Activated CD8-positive, alpha-beta T cell treated with anti-CD3 and anti-CD28 coated beads for 36 hours (primary cell): ENCODE results near the gene TAS2R60. TPM values are rescaled to one million over a fixed set of nuclear protein-coding genes. Genes with fewer than 3 reads are reported as not detected.
"Not testable (repeated sequence)": the region's sequence is repeated elsewhere in the genome, so short reads cannot be mapped to it uniquely, and the experiment has no call there.

Source experiments
- ATAC-seq: fragments of 200-7000 bp; cut with Tn5 transposase; one replicate; pipeline ENCODE4 v1.10.0; 2021; ENCODE audit warnings: mild to moderate bottlenecking, moderate library complexity
- CTCF ChIA-PET: fragments of 350-600 bp; sonication (Branson Sonifier 250); formaldehyde crosslinking; loops from one replicate; lab custom pipeline; 2021; ENCODE audit warnings: antibody characterized with exemption; lab: Charles Lee
- POLR2A ChIA-PET: fragments of 350-600 bp; sonication (Branson Sonifier 250); formaldehyde crosslinking; loops from one replicate; lab custom pipeline; 2021; ENCODE audit warnings: antibody characterized with exemption; lab: Charles Lee
- DNase-seq: peaks from one replicate; pipeline ENCODE4 v3.0.0-alpha.2; 2020
- H3K27ac Mint-ChIP-seq: one replicate; pipeline ENCODE4 v1.8.0; 2021; ENCODE audit warnings: mild to moderate bottlenecking, mixed read lengths
- H3K27me3 Mint-ChIP-seq: one replicate; pipeline ENCODE4 v1.8.0; 2021; ENCODE audit warnings: mixed read lengths
- H3K36me3 Mint-ChIP-seq: one replicate; pipeline ENCODE4 v1.8.0; 2021; ENCODE audit warnings: low read depth, mixed read lengths
- H3K4me1 Mint-ChIP-seq: one replicate; pipeline ENCODE4 v1.8.0; 2021; ENCODE audit warnings: low read depth, mixed read lengths
- H3K4me3 Mint-ChIP-seq: one replicate; pipeline ENCODE4 v1.8.0; 2021; ENCODE audit warnings: mild to moderate bottlenecking, moderate library complexity, mixed read lengths
- H3K9me3 Mint-ChIP-seq: one replicate; pipeline ENCODE4 v1.8.0; 2021; ENCODE audit warnings: mixed read lengths
- intact Hi-C: fragments of 100-400 bp; cut with micrococcal nuclease; formaldehyde crosslinking; loops from one replicate; pipeline ENCODE4 v1.10.0; 2022
- total RNA-seq, 2 experiments: library from RNA; stranded (reverse); gene quantifications; one replicate each; pipeline ENCODE4 v1.2.3, GENCODE V29; 2021
- TF ChIP-seq, protein P1 (sequence below): fragments of 200-600 bp; IDR thresholded peaks from one replicate; pipeline ENCODE4 v1.8.0; 2022; ENCODE audit warnings: antibody characterized with exemption, mild to moderate bottlenecking

TAS2R60 gene
- total RNA-seq, 2 experiments from 2014 or later = not detected

DNA sequence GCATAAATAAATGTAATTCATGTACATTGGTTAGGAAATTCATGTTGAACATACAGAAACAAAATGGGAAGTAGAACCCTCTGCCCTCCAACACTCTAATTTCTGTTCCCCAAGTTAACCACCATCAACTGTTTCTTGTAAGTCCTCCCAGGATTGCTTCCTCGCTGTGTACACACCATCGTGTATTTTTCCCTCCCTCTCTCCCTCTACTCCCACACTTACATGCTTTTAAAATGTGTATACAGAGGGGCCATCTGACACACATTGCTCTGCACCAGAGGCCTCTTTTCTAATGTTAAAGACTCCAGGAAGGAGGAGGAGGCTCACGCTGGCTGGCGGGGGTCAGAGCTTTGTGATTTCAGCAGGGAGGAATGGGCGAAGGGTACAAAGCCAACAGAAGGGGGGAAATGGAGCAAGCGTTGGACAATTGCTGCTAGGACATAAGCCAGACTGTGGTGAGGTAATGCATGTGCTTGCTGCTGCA is 32.7 kb upstream of the TAS2R60 start:
- ChIA-PET POLR2A (no interaction called here), CTCF (interaction anchor here (1.0 to 6.3 kb wide), 4 partner anchors 31 to 170 kb away, joined by 3 to 47 read pairs (median 4); no protein-coding TSS in a partner anchor)
- ATAC-seq (no peak), DNase-seq (no peak)
- H3K27me3 Mint-ChIP-seq = no peaks in the 10 kb centered on the region
- no peaks in the 10 kb centered on the region for H3K9me3 Mint-ChIP-seq
- H3K27ac Mint-ChIP-seq = no peak overlapping the region
- peaks cover 45% of the 10 kb centered on the region for H3K4me1 Mint-ChIP-seq
- intact Hi-C loops = no loop called here
- no peak overlapping the region for H3K4me3 Mint-ChIP-seq
- TF ChIP-seq, protein P1, sequence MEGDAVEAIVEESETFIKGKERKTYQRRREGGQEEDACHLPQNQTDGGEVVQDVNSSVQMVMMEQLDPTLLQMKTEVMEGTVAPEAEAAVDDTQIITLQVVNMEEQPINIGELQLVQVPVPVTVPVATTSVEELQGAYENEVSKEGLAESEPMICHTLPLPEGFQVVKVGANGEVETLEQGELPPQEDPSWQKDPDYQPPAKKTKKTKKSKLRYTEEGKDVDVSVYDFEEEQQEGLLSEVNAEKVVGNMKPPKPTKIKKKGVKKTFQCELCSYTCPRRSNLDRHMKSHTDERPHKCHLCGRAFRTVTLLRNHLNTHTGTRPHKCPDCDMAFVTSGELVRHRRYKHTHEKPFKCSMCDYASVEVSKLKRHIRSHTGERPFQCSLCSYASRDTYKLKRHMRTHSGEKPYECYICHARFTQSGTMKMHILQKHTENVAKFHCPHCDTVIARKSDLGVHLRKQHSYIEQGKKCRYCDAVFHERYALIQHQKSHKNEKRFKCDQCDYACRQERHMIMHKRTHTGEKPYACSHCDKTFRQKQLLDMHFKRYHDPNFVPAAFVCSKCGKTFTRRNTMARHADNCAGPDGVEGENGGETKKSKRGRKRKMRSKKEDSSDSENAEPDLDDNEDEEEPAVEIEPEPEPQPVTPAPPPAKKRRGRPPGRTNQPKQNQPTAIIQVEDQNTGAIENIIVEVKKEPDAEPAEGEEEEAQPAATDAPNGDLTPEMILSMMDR = no peak
- H3K36me3 Mint-ChIP-seq = no peaks in the 10 kb centered on the region

DNA sequence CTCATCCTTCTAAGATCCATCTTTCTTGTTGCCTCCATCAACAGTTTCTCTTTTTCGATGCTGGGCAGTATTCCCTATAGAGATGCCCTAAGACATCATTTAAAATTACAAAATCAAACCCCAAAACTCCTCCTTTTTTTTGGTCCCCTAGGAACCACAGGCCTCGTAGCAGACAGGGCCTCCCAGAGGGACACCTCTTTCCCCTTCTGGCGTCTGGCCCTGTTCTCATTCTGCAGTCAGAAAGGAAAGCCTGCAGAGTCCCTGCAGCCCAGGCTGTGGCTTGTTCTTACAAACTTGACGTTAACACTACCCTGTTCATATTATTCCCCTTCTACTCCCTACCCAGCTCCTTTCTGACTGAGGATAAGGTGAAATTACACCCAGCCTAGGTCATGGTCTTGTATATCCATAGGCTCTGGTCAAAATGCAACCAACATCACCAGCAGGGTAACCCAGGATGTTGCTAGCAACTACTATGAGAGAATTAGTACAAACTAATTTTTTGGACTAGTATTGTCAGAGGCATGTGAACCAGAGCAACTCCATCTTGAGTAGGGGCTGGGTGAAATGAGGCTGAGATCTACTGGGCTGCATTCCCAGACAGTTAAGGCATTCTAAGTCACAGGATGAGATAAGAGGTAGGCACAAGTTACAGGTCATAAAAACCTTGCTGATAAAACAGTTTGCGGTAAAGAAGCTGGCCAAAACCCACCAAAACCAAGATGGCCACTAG is 31.1 kb upstream of the TAS2R60 start:
- ChIA-PET CTCF (interaction anchor here (1.2 kb wide), 1 partner anchor 172 kb away, joined by 6 read pairs; no protein-coding TSS in a partner anchor), POLR2A (no interaction called here)
- H3K27me3 Mint-ChIP-seq = no peaks in the 10 kb centered on the region
- no peaks in the 10 kb centered on the region for H3K9me3 Mint-ChIP-seq
- TF ChIP-seq, protein P1 = no peak
- no peaks in the 10 kb centered on the region for H3K36me3 Mint-ChIP-seq
- H3K27ac Mint-ChIP-seq = no peak overlapping the region
- no peak for ATAC-seq
- DNase-seq = no peak
- H3K4me3 Mint-ChIP-seq = no peak overlapping the region
- intact Hi-C loops = no loop called here
- H3K4me1 Mint-ChIP-seq = peaks cover 36% of the 10 kb centered on the region

DNA sequence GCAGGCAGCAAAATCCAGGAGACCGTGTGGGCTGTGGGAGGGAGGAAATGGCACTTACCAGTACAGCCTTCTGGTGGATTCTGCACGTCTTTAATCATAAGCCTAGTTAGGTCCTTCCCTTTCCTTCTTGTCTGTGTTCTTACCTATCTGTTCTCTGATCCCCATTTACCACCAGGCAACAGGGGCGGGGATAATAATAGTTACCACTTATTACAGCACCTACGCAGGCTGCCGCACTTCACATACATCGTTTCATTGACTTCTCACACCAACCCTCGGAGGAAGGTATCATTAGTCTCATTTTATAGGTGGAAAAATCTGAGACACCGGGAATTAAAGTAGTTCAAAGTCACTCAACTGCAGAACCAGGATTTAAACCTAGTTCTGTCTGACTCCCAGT is 30.1 kb upstream of the TAS2R60 start:
- intact Hi-C loops = no loop called here
- Mint-ChIP-seq H3K9me3 (no peaks in the 10 kb centered on the region), H3K27ac (no peak overlapping the region), H3K4me3 (no peak overlapping the region), H3K4me1 (peaks cover 26% of the 10 kb centered on the region), H3K36me3 (no peaks in the 10 kb centered on the region), H3K27me3 (no peaks in the 10 kb centered on the region)
- TF ChIP-seq, protein P1 = no peak
- ChIA-PET POLR2A (no interaction called here), CTCF (no interaction called here)
- DNase-seq = no peak
- ATAC-seq = no peak

DNA sequence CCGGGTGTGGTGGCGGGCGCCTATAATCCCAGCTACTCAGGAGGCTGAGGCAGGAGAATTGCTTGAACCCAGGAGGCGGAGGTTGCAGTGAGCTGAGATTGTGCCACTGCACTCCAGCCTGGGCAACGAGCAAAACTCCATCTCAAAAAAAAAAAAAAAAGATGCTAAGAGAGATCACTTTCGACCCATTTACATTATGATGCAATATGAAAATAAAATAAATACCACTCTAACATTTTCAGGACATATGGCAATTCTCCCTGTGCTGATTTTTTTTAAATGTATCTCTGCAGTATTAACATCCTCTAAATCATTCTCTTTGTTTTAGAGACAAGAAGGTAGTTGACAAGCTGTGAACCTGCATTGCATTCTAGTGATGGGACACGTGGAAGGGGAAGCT is 28.0 kb upstream of the TAS2R60 start:
- intact Hi-C loops = loop anchor here (5.0 kb wide), 1 partner anchor 38 kb away; no protein-coding TSS in a partner anchor
- ATAC-seq, H3K27ac Mint-ChIP-seq, H3K27me3 Mint-ChIP-seq, POLR2A ChIA-PET, H3K4me3 Mint-ChIP-seq, H3K9me3 Mint-ChIP-seq, DNase-seq, H3K36me3 Mint-ChIP-seq: not testable (repeated sequence)
- peaks cover 17% of the 10 kb centered on the region for H3K4me1 Mint-ChIP-seq
- CTCF ChIA-PET = interaction anchor here (0.6 to 5.1 kb wide), 14 partner anchors 10 to 412 kb away, joined by 3 to 79 read pairs (median 6); partner anchors contain the start of gene EPHA1

DNA sequence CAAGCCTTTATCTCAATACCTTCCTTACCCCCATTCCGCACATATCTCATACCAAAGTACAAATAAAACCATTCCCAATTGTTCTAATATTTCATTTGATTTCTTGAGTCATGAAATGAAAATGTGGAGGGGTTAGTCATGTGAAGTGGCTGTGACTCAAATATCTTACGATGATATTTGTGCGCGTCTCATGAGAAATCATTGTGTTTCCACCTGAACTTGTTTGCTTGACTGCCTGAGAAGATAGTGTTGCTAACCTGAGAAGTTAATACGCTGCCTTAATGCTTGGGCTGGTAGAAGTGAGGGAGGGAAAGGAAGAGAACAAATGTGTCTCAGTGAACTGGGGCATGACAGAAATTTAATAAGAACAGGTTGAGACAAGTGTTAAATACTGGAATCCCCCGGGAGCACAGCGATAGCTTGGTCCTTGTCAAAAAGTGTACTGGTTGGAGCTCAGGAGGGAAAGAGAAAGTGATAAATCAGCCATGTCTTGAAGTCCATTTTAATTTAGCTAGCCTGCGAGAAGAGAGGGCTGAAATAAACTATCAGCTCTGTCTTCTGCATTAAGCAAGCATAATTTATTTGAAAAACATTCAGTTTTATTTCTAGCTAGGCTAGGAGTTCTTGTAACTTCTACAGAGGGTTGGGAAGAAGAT is 27.4 kb upstream of the TAS2R60 start:
- Mint-ChIP-seq H3K27me3 (no peaks in the 10 kb centered on the region), H3K9me3 (peaks cover 4% of the 10 kb centered on the region), H3K27ac (no peak overlapping the region), H3K36me3 (peaks cover 3% of the 10 kb centered on the region), H3K4me1 (peaks cover 12% of the 10 kb centered on the region), H3K4me3 (no peak overlapping the region)
- intact Hi-C loops = loop anchor here (2.0 to 5.0 kb wide), 2 partner anchors 39 to 175 kb away; no protein-coding TSS in a partner anchor
- ChIA-PET CTCF (interaction anchor here (0.6 to 5.1 kb wide), 26 partner anchors 9 to 413 kb away, joined by 3 to 79 read pairs (median 4); partner anchors contain the start of genes CLCN1, EPHA1 and GSTK1), POLR2A (no interaction called here)
- ATAC-seq = no peak
- TF ChIP-seq, protein P1 = no peak
- no peak for DNase-seq
